Gastrocnemius medialis (tissue), 4 donors: ENCODE results near the gene MSANTD1. TPM values are rescaled to one million over a fixed set of nuclear protein-coding genes. Genes with fewer than 3 reads are reported as not detected.

Experiments used
- ATAC-seq, 2 donors: fragments of 150-250 bp; one replicate each; pipeline ENCODE4 v1.9.1; 2016
- DNase-seq, 2 donors: peaks; one replicate each; pipeline ENCODE4 v3.0.0-alpha.2; 2019
- H3K27ac ChIP-seq, 4 donors: fragments of 200-600 bp; sonication (generic); 1 replicate in 1 of 4; 2 replicates in 3 of 4; pipeline ENCODE4 v1.5.1; 2016 to 2018; ENCODE audit warnings: mild to moderate bottlenecking in 2 of 4, moderate library complexity in 1 of 4
- H3K27me3 ChIP-seq, 3 donors: fragments of 200-600 bp; sonication (generic) in 2 of 3; 1 replicate in 1 of 3; 2 replicates in 2 of 3; pipeline versions ENCODE4 v1.5.1 to v1.6.0; 2016 to 2019; ENCODE audit warnings: mild to moderate bottlenecking in 1 of 3, moderate library complexity in 1 of 3
- H3K36me3 ChIP-seq, 2 donors: fragments of 200-600 bp; sonication (generic) in 1 of 2; one replicate each; pipeline ENCODE4 v1.5.1; 2017 to 2018
- H3K4me1 ChIP-seq, 2 donors: fragments of 200-600 bp; sonication (generic) in 1 of 2; one replicate each; pipeline ENCODE4 v1.5.1; 2016 to 2017; ENCODE audit warnings: mild to moderate bottlenecking in 2 of 2
- H3K4me3 ChIP-seq, 4 donors: fragments of 200-600 bp; sonication (generic) in 3 of 4; 1 replicate in 1 of 4; 2 replicates in 3 of 4; pipeline ENCODE4 v1.5.1; 2016 to 2019; ENCODE audit warnings: mild to moderate bottlenecking in 2 of 4
- H3K9me3 ChIP-seq, 3 donors: fragments of 200-600 bp; sonication (generic) in 2 of 3; 1 replicate in 1 of 3; 2 replicates in 2 of 3; pipeline ENCODE4 v1.5.1; 2016 to 2019
- POLR2A ChIP-seq, 2 donors: fragments of 450-650 bp; IDR thresholded peaks; one replicate each; pipeline ENCODE4 v1.6.1; 2017; ENCODE audit warnings: antibody characterized with exemption in 2 of 2, mild to moderate bottlenecking in 2 of 2, moderate library complexity in 2 of 2
- in situ Hi-C, 4 donors: fragments of 200-750 bp; cut with MboI; loops; one replicate each; pipeline versions ENCODE4 v1.15.0 to v1.8.0; 2017; ENCODE audit warnings: low sequenced_read_pairs in 4 of 4
- intact Hi-C: fragments of 100-400 bp; cut with DNase I; formaldehyde crosslinking; loops from one replicate; pipeline ENCODE4 v1.15.1; 2023; ENCODE audit warnings: low total_unique reads
- total RNA-seq, 4 donors: library from RNA; depleted of rRNA; stranded (reverse); fragments of >200 nt; gene quantifications; one replicate each; pipeline versions ENCODE4 v1.1.0 to v1.2.3, GENCODE V29; 2016
- TF ChIP-seq, protein P1 (sequence below), 5 experiments: fragments of 450-650 bp in 3 of 5; fragments of 200-600 bp in 2 of 5; sonication (generic) in 2 of 5; IDR thresholded peaks in 4 of 5; conservative IDR thresholded peaks in 1 of 5; 1 replicate in 4 of 5; 2 replicates in 1 of 5; pipeline ENCODE4 v1.5.1; 2016 to 2019; ENCODE audit warnings: antibody characterized with exemption in 5 of 5, mild to moderate bottlenecking in 3 of 5, moderate library complexity in 3 of 5

The MSANTD1 gene
- total RNA-seq, 4 donors from 2014 or later: 0.36 to 1.5 (median 0.48) TPM

DNA sequence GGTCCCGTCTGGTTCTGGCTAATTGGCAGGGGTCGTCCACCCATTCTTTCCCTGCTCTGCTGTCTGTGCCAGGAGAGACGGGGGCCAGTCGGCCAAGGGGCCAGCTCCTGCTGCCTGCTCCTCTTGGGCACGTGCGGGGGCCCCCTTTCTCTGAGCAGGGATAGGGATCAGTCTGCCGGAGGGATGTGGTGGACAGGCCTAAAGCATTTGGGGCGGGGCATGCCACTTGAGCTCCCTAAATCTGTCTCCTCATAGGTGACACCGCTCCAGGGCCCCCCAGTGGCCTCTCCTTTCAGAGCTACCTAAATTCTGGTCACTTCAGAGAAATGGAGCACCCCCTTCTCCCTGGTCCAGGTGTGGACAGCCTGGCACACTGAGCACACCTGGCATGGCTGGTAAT, 4.2 kb upstream of the MSANTD1 start:
- DNase-seq (no peak), ATAC-seq (no peak)
- no peak for TF ChIP-seq POLR2A (IDR thresholded peaks at IDR 0.05)
- TF ChIP-seq, protein P1, sequence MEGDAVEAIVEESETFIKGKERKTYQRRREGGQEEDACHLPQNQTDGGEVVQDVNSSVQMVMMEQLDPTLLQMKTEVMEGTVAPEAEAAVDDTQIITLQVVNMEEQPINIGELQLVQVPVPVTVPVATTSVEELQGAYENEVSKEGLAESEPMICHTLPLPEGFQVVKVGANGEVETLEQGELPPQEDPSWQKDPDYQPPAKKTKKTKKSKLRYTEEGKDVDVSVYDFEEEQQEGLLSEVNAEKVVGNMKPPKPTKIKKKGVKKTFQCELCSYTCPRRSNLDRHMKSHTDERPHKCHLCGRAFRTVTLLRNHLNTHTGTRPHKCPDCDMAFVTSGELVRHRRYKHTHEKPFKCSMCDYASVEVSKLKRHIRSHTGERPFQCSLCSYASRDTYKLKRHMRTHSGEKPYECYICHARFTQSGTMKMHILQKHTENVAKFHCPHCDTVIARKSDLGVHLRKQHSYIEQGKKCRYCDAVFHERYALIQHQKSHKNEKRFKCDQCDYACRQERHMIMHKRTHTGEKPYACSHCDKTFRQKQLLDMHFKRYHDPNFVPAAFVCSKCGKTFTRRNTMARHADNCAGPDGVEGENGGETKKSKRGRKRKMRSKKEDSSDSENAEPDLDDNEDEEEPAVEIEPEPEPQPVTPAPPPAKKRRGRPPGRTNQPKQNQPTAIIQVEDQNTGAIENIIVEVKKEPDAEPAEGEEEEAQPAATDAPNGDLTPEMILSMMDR (IDR thresholded peaks at IDR 0.05 in 4 of 5, conservative IDR thresholded peaks at IDR 0.05 in 1 of 5): no peak
- intact Hi-C loops (loop anchor here (10.0 kb wide), 1 partner anchor 50 kb away; no protein-coding TSS in a partner anchor), in situ Hi-C loops (no loop called here)
- Histone ChIP-seq H3K4me1 (no peaks in the 10 kb centered on the region), H3K4me3 (no peak overlapping the region), H3K36me3 (peaks cover 0 to 19% of the 10 kb centered on the region in 2 donors), H3K9me3 (no peaks in the 10 kb centered on the region), H3K27ac (no peak overlapping the region), H3K27me3 (no peaks in the 10 kb centered on the region)

DNA sequence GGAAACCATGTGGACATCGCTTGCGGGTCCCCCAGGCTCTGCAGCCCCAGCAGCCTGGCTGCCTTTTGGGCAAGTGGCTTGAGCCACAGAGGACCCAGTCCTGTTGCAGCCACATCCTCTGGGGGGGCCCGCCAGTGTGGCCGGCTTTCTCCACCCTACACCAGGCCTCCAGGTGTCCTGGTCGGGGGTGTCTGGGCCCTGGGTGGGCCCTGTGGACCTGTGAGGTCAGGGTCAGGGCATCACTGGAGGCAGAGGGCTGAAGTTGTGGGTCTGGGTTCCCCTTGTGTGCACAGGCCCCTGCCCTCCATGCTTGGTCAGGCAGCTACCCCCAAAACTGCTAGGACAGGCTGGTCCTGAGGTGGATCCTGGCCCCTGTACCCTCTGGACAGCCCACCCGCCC, 3.3 kb upstream of the MSANTD1 start:
- H3K4me1 ChIP-seq: no peaks in the 10 kb centered on the region
- ATAC-seq: no peak
- no peak for DNase-seq
- in situ Hi-C loops (no loop called here), intact Hi-C loops (loop anchor here (10.0 kb wide), 1 partner anchor 51 kb away; no protein-coding TSS in a partner anchor)
- peaks cover 0 to 10% of the 10 kb centered on the region in 2 donors for H3K36me3 ChIP-seq
- H3K27me3 ChIP-seq: no peaks in the 10 kb centered on the region
- H3K27ac ChIP-seq: no peak overlapping the region
- no peaks in the 10 kb centered on the region for H3K9me3 ChIP-seq
- TF ChIP-seq, protein P1 (IDR thresholded peaks at IDR 0.05 in 4 of 5, conservative IDR thresholded peaks at IDR 0.05 in 1 of 5): no peak
- no peak for TF ChIP-seq POLR2A (IDR thresholded peaks at IDR 0.05)
- no peak overlapping the region for H3K4me3 ChIP-seq

DNA sequence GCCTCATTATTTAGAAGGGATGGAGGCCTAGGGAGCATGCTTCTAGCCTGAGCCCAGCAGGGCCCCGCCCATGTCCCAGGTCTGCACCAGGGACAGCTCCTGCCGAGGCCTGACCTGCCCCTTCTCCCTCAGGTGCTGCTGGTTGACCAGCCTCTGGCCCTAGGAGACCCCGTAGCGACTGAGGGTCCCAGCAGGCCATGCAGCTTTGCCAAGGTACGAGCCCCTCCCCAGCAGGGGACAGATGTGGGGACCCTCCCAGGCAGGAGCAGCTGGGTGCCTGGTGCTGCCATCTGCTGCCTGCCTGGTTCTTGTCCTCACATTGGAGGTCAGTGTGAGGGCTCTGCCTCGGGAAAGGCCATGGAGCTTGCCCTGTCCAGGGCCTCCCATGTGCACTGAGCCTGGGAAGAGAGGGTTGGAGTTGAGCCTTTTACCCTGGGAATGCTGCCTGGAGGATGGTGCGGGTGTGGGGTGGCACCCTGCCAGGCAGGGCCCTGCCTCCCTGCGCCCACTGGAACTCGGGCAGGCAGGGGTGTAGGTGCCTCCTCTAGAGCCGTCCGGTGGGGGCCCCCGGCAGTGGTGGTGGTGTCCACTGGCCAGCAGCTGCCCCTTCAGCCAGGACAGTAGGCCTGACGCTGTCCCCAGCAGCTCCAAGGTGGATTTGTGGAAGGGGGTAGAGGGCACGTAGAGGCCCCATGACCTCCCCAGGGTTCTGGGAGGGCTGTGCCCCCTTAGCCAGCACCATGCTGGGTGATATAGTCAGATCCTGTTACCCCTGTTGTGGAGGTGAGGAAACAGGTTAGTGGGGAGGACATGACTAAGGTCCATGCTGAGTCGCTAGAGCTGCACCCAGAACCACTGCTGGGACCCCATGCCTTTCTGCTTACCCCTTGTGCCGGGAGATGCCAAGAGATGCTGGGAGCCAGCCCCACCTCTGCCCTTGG, 2.2 kb upstream of the MSANTD1 start:
- H3K27me3 ChIP-seq: no peaks in the 10 kb centered on the region
- no peak overlapping the region for H3K27ac ChIP-seq
- no peak overlapping the region for H3K4me3 ChIP-seq
- in situ Hi-C loops: no loop called here
- intact Hi-C loops: loop anchor here (10.0 kb wide), 1 partner anchor 52 kb away; no protein-coding TSS in a partner anchor
- DNase-seq (no peak), ATAC-seq (peak in 1 of 2 donors; percentile 18)
- TF ChIP-seq, protein P1 (IDR thresholded peaks at IDR 0.05 in 4 of 5, conservative IDR thresholded peaks at IDR 0.05 in 1 of 5): peak in 1 of 5 experiments; percentile 32
- no peak for TF ChIP-seq POLR2A (IDR thresholded peaks at IDR 0.05)
- H3K4me1 ChIP-seq: no peaks in the 10 kb centered on the region
- no peaks in the 10 kb centered on the region for H3K36me3 ChIP-seq
- no peaks in the 10 kb centered on the region for H3K9me3 ChIP-seq

DNA sequence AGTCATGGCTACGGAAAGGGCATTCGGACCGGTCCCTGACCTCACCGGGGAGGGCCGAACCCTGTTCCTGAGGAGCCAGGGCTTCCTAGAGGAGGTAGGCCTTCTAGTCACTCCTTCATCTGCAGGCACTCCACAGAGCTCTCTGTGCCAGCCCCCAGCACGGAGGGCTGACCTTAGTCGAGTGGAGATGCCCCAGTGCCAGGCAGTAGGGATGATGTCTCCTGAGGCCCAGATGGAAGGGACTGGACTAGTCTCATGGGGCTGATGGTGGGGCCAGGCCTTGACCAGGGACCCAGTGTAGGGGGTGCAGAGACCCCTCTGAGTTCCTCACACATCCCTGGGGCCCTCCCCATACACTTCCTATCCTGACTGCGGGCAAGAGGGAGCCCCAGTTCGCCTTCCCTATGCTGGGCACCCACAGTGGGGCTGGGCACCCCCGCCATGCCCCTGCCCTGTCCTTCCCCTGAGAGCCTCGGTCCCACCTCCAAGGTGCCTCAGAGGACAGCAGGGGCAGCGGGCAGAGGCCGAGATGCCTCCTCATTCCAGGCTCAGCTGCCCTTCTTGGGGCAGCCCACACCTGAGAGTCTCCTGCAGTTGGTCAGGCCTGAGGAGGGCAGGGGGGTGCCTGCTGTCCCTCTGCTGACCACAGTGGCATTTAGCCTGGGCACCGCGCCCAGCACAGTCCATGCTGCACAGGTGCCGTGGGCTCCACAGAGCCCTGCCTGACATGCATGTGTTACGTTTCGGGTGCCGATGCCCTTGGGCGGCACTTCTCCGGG, 1.4 kb upstream of the MSANTD1 start:
- no peaks in the 10 kb centered on the region for H3K4me1 ChIP-seq
- H3K36me3 ChIP-seq: no peaks in the 10 kb centered on the region
- ATAC-seq: no peak
- no peak for DNase-seq
- intact Hi-C loops: loop anchor here (10.0 kb wide), 1 partner anchor 53 kb away; no protein-coding TSS in a partner anchor
- H3K27me3 ChIP-seq: no peaks in the 10 kb centered on the region
- TF ChIP-seq POLR2A (IDR thresholded peaks at IDR 0.05): no peak
- TF ChIP-seq, protein P1 (IDR thresholded peaks at IDR 0.05 in 4 of 5, conservative IDR thresholded peaks at IDR 0.05 in 1 of 5): no peak
- no peaks in the 10 kb centered on the region for H3K9me3 ChIP-seq
- H3K4me3 ChIP-seq: no peak overlapping the region
- in situ Hi-C loops: no loop called here
- no peak overlapping the region for H3K27ac ChIP-seq
